HG03432 (cell line): ENCODE results near the gene GPR89B.
"Not testable (repeated sequence)": the region's sequence is repeated elsewhere in the genome, so short reads cannot be mapped to it uniquely, and the experiment has no call there.

Experiments
- ATAC-seq: cut with Tn5 transposase; IDR thresholded peaks from one replicate; pipeline ENCODE4 v1.9.1; 2021; ENCODE audit warnings: mild to moderate bottlenecking, moderate library complexity; ENCODE audit not compliant: unreplicated experiment

The GPR89B gene

GRCh38 chr1:147935296-147935695 lies 7.1 kb downstream of the GPR89B start:
- ATAC-seq: not testable (repeated sequence)

GRCh38 chr1:147940456-147940855 lies 12.2 kb downstream of the GPR89B start:
- ATAC-seq: not testable (repeated sequence)

GRCh38 chr1:147942563-147942962 lies 14.3 kb downstream of the GPR89B start:
- not testable (repeated sequence) for ATAC-seq

- ATAC-seq: not testable (repeated sequence)
Measured at GRCh38 chr1:147949517-147949916, 21.3 kb downstream of the GPR89B start.

GRCh38 chr1:147958906-147959305 lies 30.7 kb downstream of the GPR89B start:
- ATAC-seq: not testable (repeated sequence)

GRCh38 chr1:147959680-147960079 lies 31.5 kb downstream of the GPR89B start:
- ATAC-seq: not testable (repeated sequence)

GRCh38 chr1:147964575-147964974 lies 36.4 kb downstream of the GPR89B start:
- not testable (repeated sequence) for ATAC-seq

GRCh38 chr1:147966657-147967056 lies 38.4 kb downstream of the GPR89B start:
- not testable (repeated sequence) for ATAC-seq

GRCh38 chr1:147978896-147979651 lies 50.9 kb downstream of the GPR89B start:
- ATAC-seq: not testable (repeated sequence)

GRCh38 chr1:147985374-147985773 lies 57.2 kb downstream of the GPR89B start:
- not testable (repeated sequence) for ATAC-seq

- ATAC-seq: not testable (repeated sequence)
Measured at GRCh38 chr1:147987893-147988292, 59.7 kb downstream of the GPR89B start.

GRCh38 chr1:147992916-147993315 lies 64.7 kb downstream of the GPR89B start:
- ATAC-seq: not testable (repeated sequence)

GRCh38 chr1:147993400-147993799 lies 65.2 kb downstream of the GPR89B start:
- ATAC-seq: not testable (repeated sequence)

GRCh38 chr1:147993825-147994615 lies 65.8 kb downstream of the GPR89B start:
- ATAC-seq: not testable (repeated sequence)

- ATAC-seq: not testable (repeated sequence)
Measured at GRCh38 chr1:147996088-147996487, 67.9 kb downstream of the GPR89B start.

- ATAC-seq: not testable (repeated sequence)
Measured at GRCh38 chr1:148007724-148008123, 79.5 kb downstream of the GPR89B start.

- no peak for ATAC-seq
Measured at GRCh38 chr1:148010527-148010926, 82.3 kb downstream of the GPR89B start.

GRCh38 chr1:148013177-148014144 lies 85.2 kb downstream of the GPR89B start:
- ATAC-seq: not testable (repeated sequence)

GRCh38 chr1:148014289-148015200 lies 86.3 kb downstream of the GPR89B start:
- not testable (repeated sequence) for ATAC-seq

- not testable (repeated sequence) for ATAC-seq
Measured at GRCh38 chr1:148024918-148025317, 96.7 kb downstream of the GPR89B start.
